Hematopoietic multipotent progenitor cell (in vitro differentiated cells): ENCODE data around the gene IDNK. TPM values are rescaled to one million over a fixed set of nuclear protein-coding genes. Genes with fewer than 3 reads are reported as not detected.

Source experiments
- DNase-seq, 3 donors: peaks; one replicate each; pipeline ENCODE4 v3.0.0-alpha.2; 2011 to 2015; ENCODE audit warnings: low read depth in 2 of 3, low spot score in 2 of 3
- total RNA-seq: library from RNA; depleted of rRNA; stranded (reverse); fragments of >200 nt; gene quantifications from one replicate; pipeline ENCODE4 v1.2.3, GENCODE V29; 2012

The IDNK gene
- total RNA-seq, 1 donor: 6.5 TPM

- DNase-seq: no peak
These were observed 8.1 kb downstream of the IDNK start for GRCh38 chr9:83630938-83631457.

DNA sequence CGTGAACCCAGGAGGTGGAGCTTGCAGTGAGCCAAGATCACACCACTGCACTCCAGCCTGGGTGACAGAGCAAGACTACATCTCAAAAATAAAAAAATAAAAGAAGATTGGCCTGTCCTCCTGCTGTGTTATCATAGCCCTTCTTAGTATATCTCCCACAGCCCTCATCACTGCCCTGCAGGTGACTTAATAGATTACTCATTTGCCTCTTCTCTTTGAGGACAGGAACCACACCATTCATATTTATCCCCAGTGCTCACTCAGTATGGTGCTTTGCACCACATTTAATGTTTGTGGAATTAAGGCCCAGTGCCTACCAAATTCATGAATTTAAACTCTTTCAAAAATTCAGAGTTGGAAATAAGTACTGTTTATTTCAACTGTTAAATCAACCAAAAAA lies 10.3 kb downstream of the IDNK start:
- no peak for DNase-seq

- no peak for DNase-seq
These were observed 10.7 kb downstream of the IDNK start for GRCh38 chr9:83633676-83634075.

- no peak for DNase-seq
These were observed 13.9 kb downstream of the IDNK start for GRCh38 chr9:83636813-83637212.

DNA sequence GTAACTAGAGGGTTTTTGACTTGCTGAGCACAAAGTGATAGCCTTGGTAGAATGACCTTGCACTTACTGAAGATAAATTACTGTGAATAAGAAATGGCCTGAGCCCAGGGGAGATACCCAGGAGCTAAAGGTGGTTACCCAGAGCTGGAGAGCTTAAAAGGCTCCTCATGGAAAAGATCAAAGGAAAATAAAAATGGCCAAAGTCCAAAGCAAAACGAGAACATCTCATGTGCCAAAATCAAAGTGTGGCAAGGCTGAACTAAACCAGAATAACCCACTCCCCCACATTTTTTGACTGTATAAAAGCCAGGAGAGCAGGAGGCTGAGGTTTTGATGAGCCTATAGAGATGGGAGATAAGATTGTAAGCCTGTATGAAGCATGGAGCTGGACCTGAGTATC lies 14.4 kb downstream of the IDNK start:
- no peak for DNase-seq

DNA sequence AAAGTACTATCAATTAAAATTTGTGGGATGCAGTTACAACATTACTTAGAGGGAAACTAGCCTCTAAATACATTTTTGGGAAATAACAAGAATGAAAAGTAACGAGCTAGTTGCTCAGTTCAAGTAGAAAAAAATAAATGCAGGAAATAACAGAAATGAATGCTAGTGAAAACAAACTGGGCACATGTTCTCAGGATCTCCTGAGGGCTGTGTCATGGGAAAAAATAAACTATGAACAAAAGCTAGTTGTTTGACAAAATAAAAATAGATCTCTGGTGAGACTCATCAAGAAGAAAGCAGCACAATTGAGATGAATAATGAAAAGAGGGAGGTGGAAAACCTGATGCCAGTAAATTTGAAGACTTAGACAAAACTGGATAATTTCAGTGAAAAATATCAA lies 16.3 kb downstream of the IDNK start:
- no peak for DNase-seq

DNA sequence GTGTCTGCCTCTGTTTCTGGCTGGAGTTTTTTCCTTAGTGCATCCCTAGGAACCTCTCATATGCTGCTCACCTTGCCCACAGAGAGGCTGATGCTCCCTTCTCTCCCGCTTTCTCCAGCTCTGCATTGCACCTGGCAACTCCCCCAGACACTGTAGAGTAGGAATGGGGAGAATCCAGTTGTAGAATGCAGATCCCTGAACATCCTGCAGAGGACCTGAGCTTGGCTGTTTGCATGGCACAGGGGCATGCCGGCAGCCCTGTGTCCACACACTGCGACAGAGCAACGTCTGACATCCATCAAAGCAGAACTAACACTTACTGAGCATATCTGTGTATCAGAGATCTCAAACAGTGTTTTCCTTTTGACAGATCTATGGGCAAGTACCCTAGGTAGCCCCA lies 19.9 kb downstream of the IDNK start:
- DNase-seq: no peak

DNA sequence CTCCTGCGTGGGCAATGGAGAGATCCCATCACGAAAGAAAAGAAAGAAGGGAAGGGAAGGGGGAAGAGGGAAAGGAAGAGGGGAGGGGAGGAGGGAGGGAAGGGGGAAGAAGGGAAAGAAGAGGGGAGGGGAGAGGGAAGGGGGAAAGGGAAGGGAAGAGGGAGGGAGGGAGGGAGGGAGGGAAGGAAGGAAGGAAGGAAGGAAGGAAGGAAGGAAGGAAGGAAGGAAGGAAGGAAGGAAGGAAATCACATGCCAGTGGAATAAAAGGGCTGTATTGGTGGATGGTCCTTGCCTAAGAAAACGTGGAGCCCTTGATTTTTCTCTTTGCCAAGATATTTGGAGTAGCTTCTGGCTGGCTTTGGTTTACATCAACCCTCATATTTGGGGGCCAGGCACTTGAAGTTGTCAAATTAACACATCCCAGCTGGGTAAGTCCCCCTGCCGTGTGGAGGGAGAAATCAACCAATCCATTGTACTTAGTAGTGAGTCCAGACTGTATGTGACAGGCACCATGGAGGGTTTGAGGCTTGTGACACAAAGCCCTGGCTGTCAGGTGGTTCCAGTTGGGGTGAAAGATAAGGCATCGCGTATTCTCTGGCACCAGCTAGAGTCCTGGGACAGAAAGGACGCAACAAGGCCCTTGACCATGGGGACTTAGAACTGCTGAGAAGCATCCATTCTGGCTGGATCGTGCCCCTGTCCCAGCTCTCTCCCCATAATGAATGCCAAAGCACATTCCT lies 23.7 kb downstream of the IDNK start:
- DNase-seq: no peak

GRCh38 chr9:83649080-83649479 lies 26.1 kb downstream of the IDNK start:
- DNase-seq: peak; percentile 52 to 80 (median 62)

- no peak for DNase-seq
These were observed 26.6 kb downstream of the IDNK start for GRCh38 chr9:83649515-83649914.

DNA sequence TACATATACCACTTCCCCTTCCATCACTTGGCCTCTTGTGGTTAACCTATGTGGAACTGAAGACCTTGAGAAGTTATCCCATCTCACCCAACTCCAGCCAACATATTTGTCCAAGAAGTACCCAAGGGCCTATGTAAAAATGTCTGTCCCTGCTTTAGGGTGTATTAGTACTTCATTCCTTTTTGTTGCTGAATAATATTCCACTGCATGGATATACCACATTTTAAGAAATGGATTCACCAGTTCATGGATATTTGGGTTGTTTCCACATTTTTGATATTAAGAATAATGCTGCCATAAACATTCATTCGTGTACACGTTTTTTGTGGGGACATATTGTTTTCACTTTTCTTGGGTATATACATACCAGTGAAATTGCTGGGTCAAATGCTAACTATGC lies 28.6 kb downstream of the IDNK start:
- no peak for DNase-seq

DNA sequence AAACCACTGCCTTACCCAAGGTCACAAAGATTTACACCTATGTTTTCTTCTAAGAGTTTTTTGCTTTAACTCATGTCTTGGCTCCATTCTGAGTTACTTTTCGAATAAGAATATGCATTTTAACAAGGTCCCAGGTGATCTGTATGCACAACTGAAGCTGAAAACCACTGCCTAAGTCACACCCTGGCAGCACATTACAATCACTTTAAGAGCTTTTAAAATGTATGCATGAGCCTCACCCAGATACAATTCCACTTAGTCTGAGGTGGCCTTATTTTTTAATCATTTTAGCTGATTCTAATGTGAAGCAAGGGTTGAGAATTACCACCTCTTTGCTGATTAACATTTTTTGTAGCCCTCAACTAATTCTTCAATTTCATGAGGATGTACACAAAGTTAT lies 29.5 kb downstream of the IDNK start:
- no peak for DNase-seq

DNA sequence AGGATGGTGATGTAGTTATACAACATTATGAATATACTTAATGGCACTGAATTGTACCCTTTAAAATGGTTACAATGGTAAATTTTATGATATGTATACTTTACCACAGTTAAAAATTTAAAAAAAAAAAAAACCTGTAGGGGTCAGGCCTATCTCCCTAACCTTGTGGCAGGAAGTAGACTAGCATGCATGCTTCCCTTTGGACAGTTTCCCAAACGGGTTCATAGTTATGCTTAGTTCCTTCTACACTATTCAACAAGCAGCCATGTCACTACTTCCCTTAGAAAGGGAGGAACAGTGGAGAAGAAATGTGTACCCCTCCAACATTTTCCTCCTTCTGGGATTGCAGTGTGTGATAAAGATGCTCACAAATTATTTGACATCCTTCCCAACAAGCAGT lies 32.5 kb downstream of the IDNK start:
- peak in 1 of 3 donors; percentile 16 for DNase-seq

GRCh38 chr9:83656032-83656680 lies 33.2 kb downstream of the IDNK start:
- peak in 1 of 3 donors; percentile 11 for DNase-seq

DNA sequence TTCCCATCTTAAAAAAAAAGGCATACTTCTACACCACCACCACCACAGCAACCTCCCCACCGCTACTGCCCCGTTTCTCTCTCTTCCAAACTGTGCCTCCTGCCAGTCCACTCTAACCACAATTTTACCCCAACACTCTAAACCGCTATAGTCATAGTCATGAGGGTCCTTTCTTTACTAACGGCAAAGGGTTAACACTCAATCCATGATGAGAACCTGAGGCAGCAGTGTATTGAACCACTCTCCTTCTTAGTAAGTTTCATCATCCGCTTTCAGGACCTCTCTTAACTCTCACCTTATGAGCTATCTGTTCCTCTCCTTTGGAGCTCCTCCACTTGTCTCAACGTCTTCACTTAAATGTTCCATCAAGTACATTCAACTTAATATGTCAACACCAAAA lies 34.0 kb downstream of the IDNK start:
- no peak for DNase-seq

GRCh38 chr9:83662933-83663332 lies 40.0 kb downstream of the IDNK start:
- DNase-seq: no peak

DNA sequence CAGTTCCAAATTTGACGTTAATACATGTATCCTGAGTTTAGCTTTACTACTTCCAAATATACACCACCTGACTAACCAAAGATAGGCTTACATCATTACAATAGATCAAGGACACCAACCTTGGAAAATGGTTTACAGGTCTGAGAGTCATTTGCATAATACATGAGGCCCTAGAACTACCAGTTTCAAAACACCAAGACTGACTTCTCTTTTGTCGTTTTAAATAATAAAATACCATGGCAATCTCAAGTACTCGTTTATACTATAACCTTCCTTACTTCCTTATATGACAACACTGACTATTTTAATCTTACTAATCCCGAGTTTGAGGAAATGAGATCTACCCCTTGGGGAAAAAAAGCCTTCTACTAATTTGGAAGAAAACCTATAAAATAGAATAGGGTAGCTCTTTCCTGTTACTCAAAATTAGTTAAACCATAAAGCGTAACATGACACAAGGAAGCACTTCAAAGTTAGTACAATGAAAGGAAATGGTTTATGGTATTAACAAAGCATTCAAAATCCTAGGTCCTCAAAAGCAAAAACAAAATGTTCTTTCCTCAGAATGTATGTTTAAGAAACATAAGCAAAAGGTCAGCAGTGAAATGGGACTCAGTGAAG lies 42.7 kb downstream of the IDNK start:
- DNase-seq: no peak

DNA sequence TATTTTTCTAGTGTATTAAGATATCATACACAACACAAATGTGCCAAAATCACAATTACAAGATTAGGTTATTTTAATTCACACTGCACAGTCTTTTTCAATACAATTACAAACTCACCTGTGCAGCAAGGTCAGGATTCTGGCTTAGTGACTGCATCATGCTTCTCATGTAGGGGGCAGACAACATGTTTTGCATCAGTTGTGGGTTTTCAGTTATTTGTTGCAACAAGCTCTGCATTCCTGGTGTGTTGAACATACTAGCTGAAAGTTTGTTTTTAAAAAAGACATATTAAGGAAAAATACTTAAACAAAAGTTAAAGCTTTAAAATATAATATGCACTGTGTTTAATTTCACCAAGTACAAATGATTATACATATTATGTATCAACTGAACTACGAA lies 46.1 kb downstream of the IDNK start:
- no peak for DNase-seq

DNA sequence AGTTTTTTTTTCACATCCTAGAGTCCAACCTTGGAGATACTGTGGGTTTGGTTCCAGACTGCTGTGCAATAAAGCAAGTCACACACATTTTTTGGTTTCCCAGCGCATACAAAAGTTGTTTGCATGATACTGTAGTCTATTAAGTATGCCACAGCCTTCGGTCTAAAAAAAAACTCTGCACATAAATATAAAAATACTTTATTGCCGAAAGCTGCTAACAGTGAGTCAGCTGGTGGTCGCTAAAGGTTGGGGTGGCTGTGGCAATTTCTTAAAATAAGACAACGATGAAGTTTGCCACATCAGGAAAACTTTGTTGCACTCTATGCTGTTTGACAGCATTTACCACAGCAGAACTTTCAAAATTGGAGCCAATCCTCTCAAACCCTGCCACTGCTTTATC lies 47.4 kb downstream of the IDNK start:
- no peak for DNase-seq

DNA sequence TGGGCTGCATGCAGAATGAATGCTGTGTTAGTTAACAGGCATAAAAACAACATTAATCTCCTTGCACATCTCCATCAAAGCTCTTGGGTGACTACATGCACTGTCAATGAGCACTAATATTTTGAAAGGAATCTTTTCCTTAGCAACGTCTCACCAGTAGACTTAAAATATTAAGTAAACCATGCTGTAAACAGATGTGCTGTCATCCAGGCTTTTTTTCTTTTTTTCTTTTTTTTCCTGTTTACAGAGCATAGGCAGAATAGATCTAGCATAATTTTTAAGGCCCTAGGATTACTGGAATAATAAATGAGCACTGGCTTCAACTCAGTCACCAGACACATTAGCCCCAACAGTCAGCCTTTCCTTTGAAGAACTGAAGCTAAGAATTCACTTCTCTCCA lies 48.5 kb downstream of the IDNK start:
- no peak for DNase-seq

DNA sequence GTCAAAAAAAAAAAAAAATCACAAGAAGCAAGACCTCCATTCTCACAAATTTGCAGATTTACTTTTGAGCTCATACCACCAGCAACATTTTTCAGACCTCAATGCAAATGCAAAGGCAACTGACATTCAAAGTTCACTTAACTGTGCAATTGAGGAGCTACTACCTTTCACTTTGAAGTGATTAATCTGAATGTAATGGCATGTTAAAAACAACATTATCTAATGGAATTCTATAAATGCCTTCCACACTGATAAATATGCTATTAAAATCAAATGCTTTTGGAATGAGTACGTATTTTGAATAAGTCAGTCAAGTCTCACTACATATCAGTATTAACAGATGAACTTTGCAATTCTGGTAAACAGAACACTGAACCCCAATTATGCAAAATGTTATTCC lies 52.5 kb downstream of the IDNK start:
- no peak for DNase-seq

GRCh38 chr9:83677596-83677995 lies 54.7 kb downstream of the IDNK start:
- DNase-seq: no peak
